ENCODE results near the gene TRIM44. TPM values are rescaled to one million over a fixed set of nuclear protein-coding genes. Genes with fewer than 3 reads are reported as not detected.

Gene TRIM44
- 28.4 and 31.8 TPM in 2 replicates for total RNA-seq

GRCh38 chr11:35662649-35663407, at the start of gene TRIM44:
TSS of gene TRIM44 (plus strand) at chr11:35662775. CDS start at chr11:35663112, 337 bp downstream.
- intact Hi-C loops (cut with micrococcal nuclease) = loop anchor here (1.0 to 10.0 kb wide), 6 partner anchors 44 to 1611 kb away; partner anchors contain the start of genes APIP, CAPRIN1, COMMD9 and FJX1

GRCh38 chr11:35614939-35615569, 47.5 kb upstream of the TRIM44 start:
- intact Hi-C loops (cut with micrococcal nuclease) = loop anchor here (5.0 to 10.0 kb wide), 5 partner anchors 330 to 880 kb away; partner anchors contain the start of gene LDLRAD3

GRCh38 chr11:35615921-35616900, 46.4 kb upstream of the TRIM44 start:
- intact Hi-C loops (cut with micrococcal nuclease) = loop anchor here (1.0 to 10.0 kb wide), 7 partner anchors 206 to 879 kb away; partner anchors contain the start of gene LDLRAD3

GRCh38 chr11:35617316-35617686, 45.3 kb upstream of the TRIM44 start:
- intact Hi-C loops (cut with micrococcal nuclease) = loop anchor here (5.0 to 10.0 kb wide), 5 partner anchors 328 to 878 kb away; partner anchors contain the start of gene LDLRAD3

GRCh38 chr11:35617687-35618496, 44.7 kb upstream of the TRIM44 start, which contains the start of gene FJX1:
TSS of gene FJX1 (plus strand) at chr11:35618460. CDS start at chr11:35618637, 177 bp downstream.
- intact Hi-C loops (cut with micrococcal nuclease) = loop anchor here (2.0 to 10.0 kb wide), 6 partner anchors 45 to 877 kb away; partner anchors contain the start of genes LDLRAD3 and TRIM44

GRCh38 chr11:35618497-35619115, 44.0 kb upstream of the TRIM44 start:
- intact Hi-C loops (cut with micrococcal nuclease) = loop anchor here (2.0 to 10.0 kb wide), 6 partner anchors 44 to 876 kb away; partner anchors contain the start of genes LDLRAD3 and TRIM44

- intact Hi-C loops (cut with micrococcal nuclease) = loop anchor here (2.0 to 10.0 kb wide), 6 partner anchors 44 to 876 kb away; partner anchors contain the start of genes LDLRAD3 and TRIM44
These were observed 43.3 kb upstream of the TRIM44 start for GRCh38 chr11:35619116-35619854.

- intact Hi-C loops (cut with micrococcal nuclease) = loop anchor here (2.0 to 10.0 kb wide), 6 partner anchors 43 to 875 kb away; partner anchors contain the start of genes LDLRAD3 and TRIM44
These were observed 42.5 kb upstream of the TRIM44 start for GRCh38 chr11:35619855-35620640.

- intact Hi-C loops (cut with micrococcal nuclease) = no loop called here
These were observed 41.8 kb upstream of the TRIM44 start for GRCh38 chr11:35620795-35621194.

- intact Hi-C loops (cut with micrococcal nuclease) = no loop called here
These were observed 41.0 kb upstream of the TRIM44 start for GRCh38 chr11:35621620-35622019.

GRCh38 chr11:35622070-35622469, 40.5 kb upstream of the TRIM44 start:
- intact Hi-C loops (cut with micrococcal nuclease) = no loop called here

- intact Hi-C loops (cut with micrococcal nuclease) = no loop called here
These were observed 38.9 kb upstream of the TRIM44 start for GRCh38 chr11:35623621-35624168.

GRCh38 chr11:35624316-35624715, 38.3 kb upstream of the TRIM44 start:
- intact Hi-C loops (cut with micrococcal nuclease) = no loop called here

GRCh38 chr11:35624781-35625180, 37.8 kb upstream of the TRIM44 start:
- intact Hi-C loops (cut with micrococcal nuclease) = no loop called here

- intact Hi-C loops (cut with micrococcal nuclease) = no loop called here
These were observed 36.1 kb upstream of the TRIM44 start for GRCh38 chr11:35626501-35626900.

GRCh38 chr11:35629511-35629910, 33.1 kb upstream of the TRIM44 start:
- intact Hi-C loops (cut with micrococcal nuclease) = no loop called here

- intact Hi-C loops (cut with micrococcal nuclease) = no loop called here
These were observed 32.7 kb upstream of the TRIM44 start for GRCh38 chr11:35629914-35630313.

GRCh38 chr11:35631891-35632290, 30.7 kb upstream of the TRIM44 start:
- intact Hi-C loops (cut with micrococcal nuclease) = no loop called here
